ENCODE measurements around the gene KLRF2. TPM values are rescaled to one million over a fixed set of nuclear protein-coding genes. Genes with fewer than 3 reads are reported as not detected.
A peak's percentile ranks its signal among the peaks of the same experiment; 100 is the strongest.

Gene KLRF2
- total RNA-seq, 3 donors from 2014 or later = not detected

DNA sequence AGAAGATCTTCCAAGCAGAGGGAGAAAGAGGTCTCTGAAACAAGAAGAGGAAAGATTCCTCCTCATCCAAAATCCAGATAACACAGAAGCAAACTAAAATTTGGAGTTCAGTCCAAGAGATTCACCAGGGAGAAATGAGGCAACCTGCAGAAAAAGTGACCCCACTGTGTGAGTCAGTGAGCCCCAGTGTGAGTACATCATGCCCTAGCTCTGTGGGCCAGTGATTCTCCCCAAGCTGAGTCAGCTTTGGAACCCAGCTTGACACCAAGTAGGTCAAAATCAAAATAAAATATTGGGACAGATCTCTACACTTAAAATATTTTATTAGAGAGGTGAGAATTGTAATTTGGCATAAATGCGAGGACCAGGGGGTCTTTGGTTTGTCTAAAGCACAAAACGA lies 29.4 kb upstream of the KLRF2 start:
- DNase-seq (ENCODE audit: low spot score in 2 of 2) = no peak
- Histone ChIP-seq H3K27me3 (no peaks in the 10 kb centered on the region), H3K9me3 (peaks cover 2 to 16% of the 10 kb centered on the region in 2 donors), H3K36me3 (no peaks in the 10 kb centered on the region), H3K4me1 (no peaks in the 10 kb centered on the region), H3K27ac (no peak overlapping the region), H3K4me3 (no peak overlapping the region)
- no peak for TF ChIP-seq POLR2A (IDR thresholded peaks at IDR 0.05)
- TF ChIP-seq, protein P1, sequence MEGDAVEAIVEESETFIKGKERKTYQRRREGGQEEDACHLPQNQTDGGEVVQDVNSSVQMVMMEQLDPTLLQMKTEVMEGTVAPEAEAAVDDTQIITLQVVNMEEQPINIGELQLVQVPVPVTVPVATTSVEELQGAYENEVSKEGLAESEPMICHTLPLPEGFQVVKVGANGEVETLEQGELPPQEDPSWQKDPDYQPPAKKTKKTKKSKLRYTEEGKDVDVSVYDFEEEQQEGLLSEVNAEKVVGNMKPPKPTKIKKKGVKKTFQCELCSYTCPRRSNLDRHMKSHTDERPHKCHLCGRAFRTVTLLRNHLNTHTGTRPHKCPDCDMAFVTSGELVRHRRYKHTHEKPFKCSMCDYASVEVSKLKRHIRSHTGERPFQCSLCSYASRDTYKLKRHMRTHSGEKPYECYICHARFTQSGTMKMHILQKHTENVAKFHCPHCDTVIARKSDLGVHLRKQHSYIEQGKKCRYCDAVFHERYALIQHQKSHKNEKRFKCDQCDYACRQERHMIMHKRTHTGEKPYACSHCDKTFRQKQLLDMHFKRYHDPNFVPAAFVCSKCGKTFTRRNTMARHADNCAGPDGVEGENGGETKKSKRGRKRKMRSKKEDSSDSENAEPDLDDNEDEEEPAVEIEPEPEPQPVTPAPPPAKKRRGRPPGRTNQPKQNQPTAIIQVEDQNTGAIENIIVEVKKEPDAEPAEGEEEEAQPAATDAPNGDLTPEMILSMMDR (IDR thresholded peaks at IDR 0.05) = no peak
- no peak for TF ChIP-seq POLR2AphosphoS5 (IDR thresholded peaks at IDR 0.05)
- intact Hi-C loops (cut with DNase I; ENCODE audit: low total_unique reads) = no loop called here

DNA sequence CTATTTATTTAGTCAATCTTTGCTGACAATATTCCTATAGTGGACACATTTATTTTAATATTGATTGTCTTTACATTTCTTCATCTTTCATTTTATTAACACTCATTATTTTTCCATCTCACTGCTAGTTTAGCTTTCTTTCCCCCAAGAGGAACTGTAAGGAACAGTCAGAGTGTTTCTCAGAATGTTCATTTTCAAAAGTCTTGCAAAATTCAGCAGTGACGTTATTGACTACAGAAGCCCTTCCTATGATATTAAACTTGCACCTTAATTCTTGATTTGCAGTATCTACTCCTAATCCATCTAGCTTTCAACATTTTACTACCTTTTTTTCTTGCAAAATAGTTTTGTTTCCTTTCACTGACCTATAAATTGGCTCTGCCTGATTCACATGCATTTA lies 25.1 kb upstream of the KLRF2 start:
- Histone ChIP-seq H3K4me1 (no peaks in the 10 kb centered on the region), H3K36me3 (no peaks in the 10 kb centered on the region), H3K27me3 (no peaks in the 10 kb centered on the region), H3K4me3 (no peak overlapping the region), H3K9me3 (no peaks in the 10 kb centered on the region), H3K27ac (no peak overlapping the region)
- TF ChIP-seq POLR2A (IDR thresholded peaks at IDR 0.05) (no peak), POLR2AphosphoS5 (IDR thresholded peaks at IDR 0.05) (no peak)
- TF ChIP-seq, protein P1 (IDR thresholded peaks at IDR 0.05) = no peak
- intact Hi-C loops (cut with DNase I; ENCODE audit: low total_unique reads) = no loop called here
- no peak for DNase-seq (ENCODE audit: low spot score in 2 of 2)

DNA sequence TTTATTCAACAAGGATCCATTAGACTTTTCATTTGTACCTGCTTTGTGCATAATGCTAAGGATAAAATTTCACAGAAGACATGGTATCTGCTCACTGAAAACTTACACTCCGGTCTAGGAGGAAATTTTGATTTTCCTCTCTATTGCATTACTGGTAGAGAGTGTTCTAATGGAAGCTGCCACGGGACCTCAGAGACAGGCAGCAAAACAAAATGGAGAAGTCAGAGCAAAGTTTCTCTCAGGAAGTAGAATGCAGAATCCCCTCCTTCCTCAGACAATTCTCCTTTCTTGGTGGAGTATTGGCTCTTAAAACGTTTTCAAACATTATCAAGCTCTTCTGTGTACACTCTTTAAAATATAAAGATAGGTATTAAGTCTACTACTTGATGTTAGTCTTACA lies 24.4 kb upstream of the KLRF2 start:
- no peaks in the 10 kb centered on the region for H3K36me3 ChIP-seq
- no peaks in the 10 kb centered on the region for H3K9me3 ChIP-seq
- no peaks in the 10 kb centered on the region for H3K4me1 ChIP-seq
- TF ChIP-seq, protein P1 (IDR thresholded peaks at IDR 0.05) = no peak
- TF ChIP-seq POLR2AphosphoS5 (IDR thresholded peaks at IDR 0.05) = no peak
- no peak for TF ChIP-seq POLR2A (IDR thresholded peaks at IDR 0.05)
- no peaks in the 10 kb centered on the region for H3K27me3 ChIP-seq
- H3K27ac ChIP-seq = no peak overlapping the region
- intact Hi-C loops (cut with DNase I; ENCODE audit: low total_unique reads) = no loop called here
- no peak overlapping the region for H3K4me3 ChIP-seq
- DNase-seq (ENCODE audit: low spot score in 2 of 2) = no peak

DNA sequence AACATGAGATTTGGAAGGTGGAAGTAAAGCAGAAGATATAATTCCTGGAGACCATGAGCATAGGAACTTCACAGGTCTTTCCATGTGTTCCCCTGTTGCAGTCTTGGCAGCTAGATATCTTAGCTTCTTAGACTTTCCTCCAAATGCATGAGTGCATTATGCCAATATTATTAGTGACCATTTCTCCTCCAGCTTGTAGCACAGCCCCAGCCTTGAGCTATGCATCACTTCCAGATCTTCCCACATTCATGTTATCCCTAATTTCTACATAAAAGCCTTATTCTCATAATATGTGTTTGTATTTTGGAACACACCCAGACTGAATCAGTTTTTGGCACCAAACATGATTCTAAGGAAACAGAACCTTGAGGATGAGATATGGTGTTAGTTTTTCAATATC lies 23.2 kb upstream of the KLRF2 start:
- TF ChIP-seq POLR2AphosphoS5 (IDR thresholded peaks at IDR 0.05) = no peak
- TF ChIP-seq POLR2A (IDR thresholded peaks at IDR 0.05) = no peak
- TF ChIP-seq, protein P1 (IDR thresholded peaks at IDR 0.05) = no peak
- Histone ChIP-seq H3K4me3 (no peak overlapping the region), H3K36me3 (no peaks in the 10 kb centered on the region), H3K27me3 (no peaks in the 10 kb centered on the region), H3K4me1 (no peaks in the 10 kb centered on the region), H3K27ac (no peak overlapping the region), H3K9me3 (no peaks in the 10 kb centered on the region)
- intact Hi-C loops (cut with DNase I; ENCODE audit: low total_unique reads) = no loop called here
- DNase-seq (ENCODE audit: low spot score in 2 of 2) = no peak

DNA sequence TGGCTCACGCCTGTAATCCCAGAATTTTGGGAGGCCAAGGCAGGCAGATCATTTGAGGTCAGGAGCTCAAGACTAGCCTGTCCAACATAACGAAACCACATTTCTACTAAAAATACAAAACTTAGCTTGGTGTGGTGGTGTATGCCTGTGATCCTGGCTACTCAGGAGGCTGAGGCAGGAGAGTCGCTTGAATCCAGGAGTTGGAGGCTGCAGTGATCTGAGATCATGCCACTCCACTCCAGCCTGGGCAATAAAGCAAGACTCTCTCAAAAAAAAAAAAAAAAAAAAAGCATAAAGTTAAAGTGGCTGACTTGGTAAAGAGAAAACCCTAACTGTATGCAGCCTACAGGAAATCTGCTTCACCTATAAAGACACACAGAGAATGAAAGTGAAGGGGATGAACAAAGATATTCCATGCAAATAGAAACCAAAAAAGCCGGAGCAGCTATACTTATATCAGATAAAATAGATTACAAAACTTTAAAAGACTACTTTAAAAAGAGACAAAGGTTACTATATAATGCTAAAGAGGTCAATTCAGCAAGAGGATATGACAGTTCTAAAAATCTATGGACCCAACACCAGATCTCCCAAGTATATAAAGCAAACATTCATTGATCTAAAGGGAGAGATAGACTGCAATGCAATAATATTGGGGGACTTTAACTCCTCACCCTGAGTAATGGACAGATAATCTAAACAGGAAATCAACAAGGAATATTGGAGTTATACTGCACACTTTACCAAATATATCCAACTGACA lies 16.2 kb upstream of the KLRF2 start:
- Histone ChIP-seq H3K36me3 (no peaks in the 10 kb centered on the region), H3K27me3 (no peaks in the 10 kb centered on the region), H3K27ac (no peak overlapping the region), H3K4me1 (no peaks in the 10 kb centered on the region), H3K9me3 (peaks cover 0 to 11% of the 10 kb centered on the region in 2 donors), H3K4me3 (peak overlapping the region; percentile 6 to 50 (median 50))
- DNase-seq (ENCODE audit: low spot score in 2 of 2) = no peak
- TF ChIP-seq POLR2AphosphoS5 (IDR thresholded peaks at IDR 0.05) (no peak), POLR2A (IDR thresholded peaks at IDR 0.05) (no peak)
- TF ChIP-seq, protein P1 (IDR thresholded peaks at IDR 0.05) = no peak
- intact Hi-C loops (cut with DNase I; ENCODE audit: low total_unique reads) = no loop called here
